Endothelial cell of umbilical vein (primary cell): ENCODE data around the gene CORO6. TPM values are rescaled to one million over a fixed set of nuclear protein-coding genes. Genes with fewer than 3 reads are reported as not detected.

ENCODE experiments used
- BruUV-seq: library from RNA; stranded (reverse); fragments of 400-500 nt; replicated peaks from 2 replicates; lab custom pipeline; 2021; lab: Mats Ljungman, UMichigan
- CTCF ChIA-PET: fragments of 300-600, 350-600 bp; sonication (Branson Sonifier 250); formaldehyde crosslinking; loops from one replicate; lab custom pipeline; 2021; ENCODE audit warnings: antibody characterized with exemption, inconsistent platforms; lab: Charles Lee
- POLR2A ChIA-PET: fragments of 300-600, 350-600 bp; sonication (Branson Sonifier 250); formaldehyde crosslinking; loops from one replicate; lab custom pipeline; 2021; ENCODE audit warnings: antibody characterized with exemption, inconsistent platforms; lab: Charles Lee
- DNase-seq: peaks from one replicate; pipeline ENCODE4 v3.0.0-alpha.2; 2011; ENCODE audit warnings: low read depth, low spot score
- FAIRE-seq: peaks from 2 replicates; lab custom pipeline; 2011; peaks lifted over from hg19 to GRCh38; lab: Jason Lieb, UNC
- H2AFZ ChIP-seq: 2 replicates; pipeline ENCODE4 v1.6.0; 2012; ENCODE audit warnings: low read depth, low read length, control low read depth, inconsistent platforms
- H3K27ac ChIP-seq: 2 replicates; pipeline ENCODE4 v1.5.1; 2011; ENCODE audit warnings: low read depth, mild to moderate bottlenecking, control low read depth, low read length, moderate library complexity; ENCODE audit not compliant: insufficient read depth
- H3K27me3 ChIP-seq, 2 experiments: 2 replicates each; pipeline versions ENCODE4 v1.6.0 to v1.6.1; 2011; ENCODE audit warnings: low read length in 2 of 2, mixed read lengths in 1 of 2; ENCODE audit not compliant: control insufficient read depth in 2 of 2, insufficient read depth in 2 of 2
- H3K36me3 ChIP-seq, 2 experiments: 2 replicates in 1 of 2; 3 replicates in 1 of 2; pipeline ENCODE4 v1.5.1; 2011; ENCODE audit warnings: low read length in 2 of 2, mild to moderate bottlenecking in 1 of 2, moderate library complexity in 1 of 2; ENCODE audit not compliant: control insufficient read depth in 2 of 2, insufficient read depth in 2 of 2; ENCODE audit errors: extremely low read depth in 1 of 2
- H3K4me1 ChIP-seq: 3 replicates; pipeline ENCODE4 v1.5.1; 2011; ENCODE audit warnings: mild to moderate bottlenecking, low read length; ENCODE audit not compliant: control insufficient read depth, insufficient read depth; ENCODE audit errors: extremely low read depth
- H3K4me2 ChIP-seq: 2 replicates; pipeline ENCODE4 v1.6.1; 2011; ENCODE audit warnings: low read length, control low read depth, mixed read lengths; ENCODE audit not compliant: insufficient read depth
- H3K4me3 ChIP-seq, 3 experiments: fragments of 200-600 bp in 1 of 3; sonication (generic), shearing (Covaris generic) in 1 of 3; replicated peaks in 1 of 3; 2 replicates each; pipeline ENCODE4 v1.5.1; 2011 to 2016; ENCODE audit warnings: control low read depth in 3 of 3, low read length in 3 of 3, mild to moderate bottlenecking in 2 of 3, inconsistent platforms in 1 of 3, low read depth in 1 of 3, moderate library complexity in 1 of 3; ENCODE audit not compliant: insufficient read depth in 1 of 3
- H3K79me2 ChIP-seq: 2 replicates; pipeline ENCODE4 v1.6.0; 2012; ENCODE audit warnings: low read length, inconsistent platforms; ENCODE audit not compliant: control insufficient read depth, insufficient read depth
- H3K9ac ChIP-seq: replicated peaks from 2 replicates; pipeline ENCODE3; 2011; ENCODE audit warnings: low read length, control low read depth; ENCODE audit not compliant: insufficient read depth; ENCODE audit errors: extremely low read depth
- H3K9me1 ChIP-seq: replicated peaks from 3 replicates; pipeline ENCODE4 v1.6.0; 2011; ENCODE audit warnings: mild to moderate bottlenecking, low read length; ENCODE audit not compliant: control insufficient read depth, insufficient read depth; ENCODE audit errors: extremely low read depth
- H3K9me3 ChIP-seq: replicated peaks from 2 replicates; pipeline ENCODE4 v1.5.1; 2012; ENCODE audit warnings: low read length, inconsistent platforms; ENCODE audit not compliant: control insufficient read depth, insufficient read depth
- H4K20me1 ChIP-seq: replicated peaks from 2 replicates; pipeline ENCODE3; 2011; ENCODE audit warnings: mild to moderate bottlenecking, low read length; ENCODE audit not compliant: control insufficient read depth, insufficient read depth; ENCODE audit errors: extremely low read depth
- CTCF ChIP-seq, 2 donors: IDR thresholded peaks; 1 replicate in 1 of 2; 2 replicates in 1 of 2; pipeline ENCODE4 v1.5.1; 2011; ENCODE audit warnings: low read length in 2 of 2, mild to moderate bottlenecking in 2 of 2, moderate library complexity in 2 of 2, control low read depth in 1 of 2, inconsistent platforms in 1 of 2, low read depth in 1 of 2; ENCODE audit not compliant: insufficient read depth in 1 of 2; ENCODE audit errors: extremely low read depth in 1 of 2
- EZH2 ChIP-seq: IDR thresholded peaks from 2 replicates; pipeline ENCODE4 v1.6.1; 2012; ENCODE audit warnings: borderline replicate concordance, low read depth, mild to moderate bottlenecking, moderate library complexity, low read length, inconsistent platforms; ENCODE audit not compliant: severe bottlenecking
- FOS ChIP-seq: IDR thresholded peaks from 2 replicates; pipeline ENCODE4 v1.6.1; 2011; ENCODE audit warnings: mild to moderate bottlenecking, low read length, moderate library complexity, borderline replicate concordance; ENCODE audit not compliant: insufficient read depth
- GATA2 ChIP-seq: IDR thresholded peaks from 2 replicates; pipeline ENCODE4 v1.7.0; 2011; ENCODE audit warnings: low read depth, mild to moderate bottlenecking, moderate library complexity, mixed read lengths, low read length; ENCODE audit not compliant: insufficient read length, insufficient read depth
- JUN ChIP-seq: IDR thresholded peaks from 2 replicates; pipeline ENCODE4 v1.6.1; 2011; ENCODE audit warnings: borderline replicate concordance, low read depth; ENCODE audit not compliant: insufficient read length, insufficient read depth
- MAX ChIP-seq: IDR thresholded peaks from 2 replicates; pipeline ENCODE4 v1.6.1; 2011; ENCODE audit not compliant: insufficient read depth, insufficient read length
- MYC ChIP-seq: IDR thresholded peaks from one replicate; pipeline ENCODE4 v1.6.1; 2011; ENCODE audit warnings: mild to moderate bottlenecking, low read depth, low read length
- POLR2A ChIP-seq: IDR thresholded peaks from 2 replicates; pipeline ENCODE4 v1.6.1; 2012; ENCODE audit warnings: low read depth, mild to moderate bottlenecking, control low read depth, low read length
- POLR2AphosphoS5 ChIP-seq: IDR thresholded peaks from 2 replicates; pipeline ENCODE4 v1.6.1; 2012; ENCODE audit warnings: low read depth, mild to moderate bottlenecking, control low read depth, low read length, moderate library complexity; ENCODE audit not compliant: insufficient read depth
- dilution Hi-C: fragments of 300-500 bp; cut with MboI; formaldehyde crosslinking; loops from one replicate; pipeline ENCODE4 v1.15.0; 2019; ENCODE audit warnings: low sequenced_read_pairs; ENCODE audit not compliant: extremely low pct_ligation_motif_present
- intact Hi-C: fragments of 100-400 bp; cut with micrococcal nuclease; formaldehyde crosslinking; loops from one replicate; pipeline ENCODE4 v1.10.0; 2022
- polyA plus RNA-seq, 4 experiments: library from polyadenylated mRNA; depleted of rRNA in 3 of 4; stranded (reverse) in 3 of 4; unstranded in 1 of 4; fragments of >200 nt; gene quantifications; 2 replicates each; pipeline versions ENCODE4 v1.2.1 to v1.2.3, GENCODE V29; 2011 to 2012; ENCODE audit warnings: missing spikeins in 1 of 4
- total RNA-seq: library from RNA; stranded (reverse); gene quantifications from 2 replicates; pipeline ENCODE4 v1.2.3, GENCODE V29; 2021

The CORO6 gene
- total and polyA plus RNA-seq, 2 donors (not counting 3 experiments of a cell fraction or from before 2014, with no cell fraction given) = 10.7 to 14.7 TPM

GRCh38 chr17:29587591-29587990 is 35.1 kb downstream of the CORO6 start:
- Histone ChIP-seq H3K79me2 (peaks cover 65% of the 10 kb centered on the region), H3K4me3 (peak overlapping the region; percentile 58 to 69 (median 68)), H3K27me3 (no peaks in the 10 kb centered on the region), H2AFZ (no peak overlapping the region), H3K27ac (peak overlapping the region; percentile 66), H3K9ac (peak overlapping the region; percentile 54), H3K4me2 (peak overlapping the region; percentile 66), H3K9me1 (no peaks in the 10 kb centered on the region), H4K20me1 (no peaks in the 10 kb centered on the region), H3K4me1 (peaks cover 73% of the 10 kb centered on the region), H3K9me3 (no peaks in the 10 kb centered on the region), H3K36me3 (peaks cover 0 to 9% of the 10 kb centered on the region in 2 experiments)
- intact Hi-C loops (loop anchor here (5.0 kb wide), 1 partner anchor 195 kb away; the partner anchor contains the start of gene TAOK1), dilution Hi-C loops (no loop called here)
- ChIA-PET POLR2A (no interaction called here), CTCF (interaction anchor here (1.4 to 4.2 kb wide), 3 partner anchors 17 to 30 kb away, joined by 6 to 27 read pairs (median 8); no protein-coding TSS in a partner anchor)
- no TSS peak for BruUV-seq
- FAIRE-seq (peak; percentile 33), DNase-seq (no peak)
- TF ChIP-seq POLR2AphosphoS5 = no peak
- TF ChIP-seq FOS = no peak
- no peak for TF ChIP-seq CTCF (IDR thresholded peaks at IDR 0.05; ENCODE audit: extremely low read depth in 1 of 2, insufficient read depth in 1 of 2, low read depth in 1 of 2, low read length in 2 of 2)
- no peak for TF ChIP-seq MAX
- TF ChIP-seq MYC = no peak
- no peak for TF ChIP-seq POLR2A
- no peak for TF ChIP-seq EZH2
- no peak for TF ChIP-seq GATA2
- no peak for TF ChIP-seq JUN
